HG02588 (cell line): ENCODE results near the gene BLTP3A.
A peak's percentile ranks its signal among the peaks of the same experiment; 100 is the strongest.
"Not testable (repeated sequence)": the region's sequence is repeated elsewhere in the genome, so short reads cannot be mapped to it uniquely, and the experiment has no call there.

Experiments used
- ATAC-seq: cut with Tn5 transposase; IDR thresholded peaks from one replicate; pipeline ENCODE4 v1.9.1; 2021; ENCODE audit warnings: mild to moderate bottlenecking, moderate library complexity; ENCODE audit not compliant: unreplicated experiment

The BLTP3A gene

GRCh38 chr6:34792605-34793500 is 970 bp downstream of the BLTP3A start:
- no peak for ATAC-seq

GRCh38 chr6:34793877-34794276 is 2.0 kb downstream of the BLTP3A start:
- ATAC-seq = no peak

- no peak for ATAC-seq
Measured at GRCh38 chr6:34795836-34796425, 4.0 kb downstream of the BLTP3A start.

- ATAC-seq = no peak
Measured at GRCh38 chr6:34798057-34798456, 6.2 kb downstream of the BLTP3A start.

GRCh38 chr6:34799547-34799946 is 7.7 kb downstream of the BLTP3A start:
- no peak for ATAC-seq

- no peak for ATAC-seq
Measured at GRCh38 chr6:34804543-34804942, 12.7 kb downstream of the BLTP3A start.

GRCh38 chr6:34805074-34805473 is 13.2 kb downstream of the BLTP3A start:
- ATAC-seq = not testable (repeated sequence)

- no peak for ATAC-seq
Measured at GRCh38 chr6:34806738-34807453, 15.0 kb downstream of the BLTP3A start.

- not testable (repeated sequence) for ATAC-seq
Measured at GRCh38 chr6:34808473-34808872, 16.6 kb downstream of the BLTP3A start.

GRCh38 chr6:34809419-34809818 is 17.5 kb downstream of the BLTP3A start:
- not testable (repeated sequence) for ATAC-seq

- ATAC-seq = no peak
Measured at GRCh38 chr6:34810017-34810882, 18.4 kb downstream of the BLTP3A start.

- peak; percentile 87 for ATAC-seq
Measured at GRCh38 chr6:34810936-34811632, 19.2 kb downstream of the BLTP3A start.

- no peak for ATAC-seq
Measured at GRCh38 chr6:34813028-34813713, 21.3 kb downstream of the BLTP3A start.

- no peak for ATAC-seq
Measured at GRCh38 chr6:34816635-34817301, 24.9 kb downstream of the BLTP3A start.

GRCh38 chr6:34817446-34817845 is 25.6 kb downstream of the BLTP3A start:
- ATAC-seq = no peak

GRCh38 chr6:34818872-34819570 is 27.1 kb downstream of the BLTP3A start:
- not testable (repeated sequence) for ATAC-seq

- no peak for ATAC-seq
Measured at GRCh38 chr6:34819571-34820480, 27.9 kb downstream of the BLTP3A start.
